HEK293 (cell line): ENCODE results near the gene DUT.

Experiments used
- CTCF ChIA-PET: fragments of 350-600 bp; formaldehyde crosslinking; extraction: SDS; loops from one replicate; lab custom pipeline; 2021; ENCODE audit warnings: antibody characterized with exemption; lab: Yijun Ruan, JAX
- POLR2A ChIA-PET: fragments of 300-600 bp; formaldehyde crosslinking; extraction: SDS; loops from one replicate; lab custom pipeline; 2020; ENCODE audit warnings: antibody characterized with exemption, inconsistent platforms; lab: Yijun Ruan, JAX
- H3K27ac ChIP-seq: fragments of 200-500 bp; sonication (Bioruptor generic); 2 replicates; pipeline ENCODE4 v1.5.1; 2014; ENCODE audit warnings: low read depth, low read length, control low read depth, inconsistent platforms; ENCODE audit errors: extremely low read depth
- H3K36me3 ChIP-seq, 2 experiments: fragments of 200-500 bp in 1 of 2; sonication (Bioruptor generic) in 1 of 2; 1 replicate in 1 of 2; 2 replicates in 1 of 2; pipeline ENCODE4 v1.5.1; 2014 to 2017; ENCODE audit warnings: inconsistent platforms in 2 of 2, low read length in 2 of 2; ENCODE audit not compliant: control insufficient read depth in 2 of 2, insufficient read depth in 1 of 2
- H3K4me1 ChIP-seq: fragments of 200-500 bp; sonication (Bioruptor generic); 2 replicates; pipeline ENCODE4 v1.5.1; 2014; ENCODE audit warnings: mild to moderate bottlenecking, low read length, inconsistent platforms; ENCODE audit not compliant: control insufficient read depth, insufficient read depth
- H3K4me3 ChIP-seq: 2 replicates; pipeline ENCODE4 v1.5.1; 2011; ENCODE audit warnings: low read depth, mild to moderate bottlenecking, control low read depth, low read length, moderate library complexity
- H3K9me3 ChIP-seq: fragments of 200-500 bp; sonication (Bioruptor generic); 2 replicates; pipeline ENCODE4 v1.5.1; 2014; ENCODE audit warnings: low read depth, low read length, inconsistent platforms; ENCODE audit not compliant: control insufficient read depth, insufficient read depth
- FEZF1 ChIP-seq: fragments of 450-650 bp; formaldehyde crosslinking; IDR thresholded peaks from 2 replicates; pipeline ENCODE4 v1.5.1; 2016; ENCODE audit warnings: missing biosample characterization, missing genetic modification characterization
- GLIS2 ChIP-seq: fragments of 450-650 bp; formaldehyde crosslinking; IDR thresholded peaks from 2 replicates; pipeline ENCODE4 v1.5.1; 2016; ENCODE audit warnings: missing biosample characterization, missing genetic modification characterization
- MZF1 ChIP-seq: fragments of 450-650 bp; formaldehyde crosslinking; IDR thresholded peaks from 2 replicates; pipeline ENCODE4 v1.5.1; 2017; ENCODE audit warnings: missing biosample characterization, missing genetic modification characterization, borderline replicate concordance
- REPIN1 ChIP-seq: fragments of 450-650 bp; formaldehyde crosslinking; IDR thresholded peaks from 2 replicates; pipeline ENCODE4 v1.5.1; 2017; ENCODE audit warnings: missing biosample characterization, missing genetic modification characterization, low read depth
- REST ChIP-seq: fragments of 450-650 bp; formaldehyde crosslinking; IDR thresholded peaks from 2 replicates; pipeline ENCODE4 v1.5.1; 2016; ENCODE audit warnings: missing biosample characterization, missing genetic modification characterization
- SP2 ChIP-seq: fragments of 450-650 bp; formaldehyde crosslinking; IDR thresholded peaks from 2 replicates; pipeline ENCODE4 v1.5.1; 2016; ENCODE audit warnings: missing biosample characterization, missing genetic modification characterization
- TCF7L2 ChIP-seq: IDR thresholded peaks from 2 replicates; pipeline ENCODE4 v1.6.1; 2011; ENCODE audit warnings: low read depth, mild to moderate bottlenecking, inconsistent platforms, low read length, moderate library complexity, borderline replicate concordance
- YY1 ChIP-seq: fragments of 450-650 bp; formaldehyde crosslinking; IDR thresholded peaks from 2 replicates; pipeline ENCODE4 v1.5.1; 2018; ENCODE audit warnings: missing biosample characterization, missing genetic modification characterization
- ZBTB49 ChIP-seq: fragments of 450-650 bp; formaldehyde crosslinking; IDR thresholded peaks from 2 replicates; pipeline ENCODE4 v1.5.1; 2016; ENCODE audit warnings: missing biosample characterization, missing genetic modification characterization, low read depth
- ZBTB7A ChIP-seq: fragments of 450-650 bp; formaldehyde crosslinking; IDR thresholded peaks from 2 replicates; pipeline ENCODE4 v1.5.1; 2016; ENCODE audit warnings: low read depth, missing biosample characterization, missing genetic modification characterization
- ZNF138 ChIP-seq: fragments of 450-650 bp; formaldehyde crosslinking; IDR thresholded peaks from 2 replicates; pipeline ENCODE4 v1.5.1; 2016; ENCODE audit warnings: missing biosample characterization, missing genetic modification characterization, borderline replicate concordance
- ZNF184 ChIP-seq: fragments of 450-650 bp; IDR thresholded peaks from 2 replicates; pipeline ENCODE4 v1.5.1; 2018; ENCODE audit warnings: missing biosample characterization, mild to moderate bottlenecking, missing genetic modification characterization
- ZNF23 ChIP-seq: fragments of 450-650 bp; formaldehyde crosslinking; IDR thresholded peaks from 2 replicates; pipeline ENCODE4 v1.5.1; 2016; ENCODE audit warnings: missing biosample characterization, missing genetic modification characterization, borderline replicate concordance
- ZNF280D ChIP-seq: fragments of 450-650 bp; formaldehyde crosslinking; IDR thresholded peaks from 2 replicates; pipeline ENCODE4 v1.5.1; 2016; ENCODE audit warnings: missing biosample characterization, missing genetic modification characterization
- ZNF341 ChIP-seq: fragments of 450-650 bp; formaldehyde crosslinking; IDR thresholded peaks from 2 replicates; pipeline ENCODE4; 2016; ENCODE audit warnings: low read depth, missing biosample characterization, missing genetic modification characterization
- ZNF521 ChIP-seq: fragments of 450-650 bp; formaldehyde crosslinking; IDR thresholded peaks from 2 replicates; pipeline ENCODE4 v1.5.1; 2017; ENCODE audit warnings: missing biosample characterization, mild to moderate bottlenecking, missing genetic modification characterization
- ZNF549 ChIP-seq: fragments of 450-650 bp; IDR thresholded peaks from 2 replicates; pipeline ENCODE4 v1.5.1; 2018; ENCODE audit warnings: missing biosample characterization, missing genetic modification characterization, mild to moderate bottlenecking, inconsistent platforms, moderate library complexity
- ZNF585B ChIP-seq: fragments of 450-650 bp; formaldehyde crosslinking; IDR thresholded peaks from 2 replicates; pipeline ENCODE4 v1.5.1; 2016; ENCODE audit warnings: missing biosample characterization, missing genetic modification characterization
- ZNF654 ChIP-seq: fragments of 450-650 bp; formaldehyde crosslinking; IDR thresholded peaks from 2 replicates; pipeline ENCODE4 v1.5.1; 2016; ENCODE audit warnings: low read depth, missing biosample characterization, missing genetic modification characterization
- ZNF677 ChIP-seq: fragments of 450-650 bp; IDR thresholded peaks from 2 replicates; pipeline ENCODE4 v1.5.0; 2018; ENCODE audit warnings: missing biosample characterization, mild to moderate bottlenecking, missing genetic modification characterization, moderate library complexity
- ZNF785 ChIP-seq: fragments of 450-650 bp; formaldehyde crosslinking; IDR thresholded peaks from 2 replicates; pipeline ENCODE4 v1.5.1; 2016; ENCODE audit warnings: missing biosample characterization, missing genetic modification characterization

DUT gene

GRCh38 chr15:48337607-48338006, 6.4 kb downstream of the DUT start (continued):
- TF ChIP-seq ZNF785 (tag by site-specific recombination) (no peak), REST (tag by site-specific recombination) (no peak), YY1 (tag by site-specific recombination) (no peak), ZNF585B (tag by site-specific recombination) (no peak), ZBTB7A (tag by site-specific recombination) (no peak), ZNF677 (no peak), ZNF654 (tag by site-specific recombination) (no peak), ZNF138 (no peak)
- TF ChIP-seq, all 188 proteins: peak for 0

GRCh38 chr15:48340111-48340510, 8.9 kb downstream of the DUT start:
- POLR2A ChIA-PET, result no interaction called here
- Histone ChIP-seq H3K4me3 (no peak overlapping the region), H3K9me3 (no peaks in the 10 kb centered on the region), H3K36me3 (peaks cover 30 to 74% of the 10 kb centered on the region in 2 experiments), H3K4me1 (no peaks in the 10 kb centered on the region), H3K27ac (no peak overlapping the region)
- no peak for TF ChIP-seq ZNF521 (tag by site-specific recombination)
- TF ChIP-seq ZNF549 (tag by site-specific recombination), result no peak
- no peak for TF ChIP-seq ZNF341 (tag by site-specific recombination)
- TF ChIP-seq REPIN1, result no peak
- TF ChIP-seq GLIS2 (tag by site-specific recombination), result no peak
- TF ChIP-seq ZNF184 (tag by site-specific recombination), result no peak
- no peak for TF ChIP-seq TCF7L2
- no peak for TF ChIP-seq FEZF1 (tag by site-specific recombination)
- TF ChIP-seq ZNF280D (tag by site-specific recombination), result no peak
- no peak for TF ChIP-seq ZNF23 (tag by site-specific recombination)
- TF ChIP-seq YY1 (tag by site-specific recombination), result no peak
- no peak for TF ChIP-seq SP2 (tag by site-specific recombination)
- no peak for TF ChIP-seq ZBTB49 (tag by site-specific recombination)
- TF ChIP-seq MZF1, result no peak
- TF ChIP-seq, all 188 proteins: peak for 0
- CTCF ChIA-PET, result interaction anchor here (0.6 to 1.2 kb wide), 3 partner anchors 12 to 30 kb away, joined by 3 to 5 read pairs (median 3); no protein-coding TSS in a partner anchor
